Fibroblast of lung (primary cell): ENCODE results near the gene SLC17A9. TPM values are rescaled to one million over a fixed set of nuclear protein-coding genes. Genes with fewer than 3 reads are reported as not detected.

Experiments used
- DNase-seq, 2 donors: peaks; one replicate each; pipeline versions ENCODE4 v3.0.0 to v3.0.0-alpha.2; 2010; ENCODE audit warnings: low read depth in 2 of 2
- H2AFZ ChIP-seq: 2 replicates; pipeline ENCODE4 v1.5.1; 2012; ENCODE audit warnings: low read length, control low read depth, inconsistent platforms
- H3K27ac ChIP-seq: 2 replicates; pipeline ENCODE4 v1.5.1; 2011; ENCODE audit warnings: low read length, control low read depth; ENCODE audit not compliant: insufficient read depth
- H3K27me3 ChIP-seq: 2 replicates; pipeline ENCODE4 v1.5.1; 2011; ENCODE audit warnings: mild to moderate bottlenecking, low read length; ENCODE audit not compliant: control insufficient read depth, insufficient read depth
- H3K36me3 ChIP-seq: 2 replicates; pipeline ENCODE4 v1.5.1; 2011; ENCODE audit warnings: low read length; ENCODE audit not compliant: control insufficient read depth, insufficient read depth
- H3K4me1 ChIP-seq: 2 replicates; pipeline ENCODE4 v1.5.1; 2011; ENCODE audit warnings: low read length; ENCODE audit not compliant: control insufficient read depth, insufficient read depth; ENCODE audit errors: extremely low read depth
- H3K4me2 ChIP-seq: 2 replicates; pipeline ENCODE4 v1.5.1; 2011; ENCODE audit warnings: low read length, control low read depth; ENCODE audit not compliant: insufficient read depth; ENCODE audit errors: extremely low read depth
- H3K4me3 ChIP-seq, 4 experiments: fragments of 200-600 bp in 1 of 4; sonication (generic) in 1 of 4; replicated peaks in 1 of 4; 2 replicates each; pipeline ENCODE4 v1.5.1; 2011 to 2016; ENCODE audit warnings: low read length in 4 of 4, low read depth in 3 of 4, mild to moderate bottlenecking in 3 of 4, control low read depth in 2 of 4, inconsistent platforms in 1 of 4, mixed read lengths in 1 of 4; ENCODE audit not compliant: insufficient read depth in 1 of 4; ENCODE audit errors: control extremely low read depth in 1 of 4
- H3K79me2 ChIP-seq: 2 replicates; pipeline ENCODE4 v1.5.1; 2012; ENCODE audit warnings: mild to moderate bottlenecking, low read length, inconsistent platforms; ENCODE audit not compliant: control insufficient read depth, insufficient read depth
- H3K9ac ChIP-seq: 2 replicates; pipeline ENCODE4 v1.5.1; 2011; ENCODE audit warnings: mild to moderate bottlenecking, low read length, control low read depth; ENCODE audit not compliant: insufficient read depth
- H3K9me3 ChIP-seq: 2 replicates; pipeline ENCODE4 v1.5.1; 2012; ENCODE audit warnings: low read depth, low read length; ENCODE audit not compliant: control insufficient read depth, insufficient read depth
- H4K20me1 ChIP-seq: 2 replicates; pipeline ENCODE4 v1.5.1; 2011; ENCODE audit warnings: low read length; ENCODE audit not compliant: control insufficient read depth, insufficient read depth; ENCODE audit errors: extremely low read depth
- EZH2 ChIP-seq: IDR thresholded peaks from 2 replicates; pipeline ENCODE4 v1.5.1; 2012; ENCODE audit warnings: low read length, control low read depth, mild to moderate bottlenecking; ENCODE audit errors: missing control alignments
- polyA plus RNA-seq, 2 donors: library from polyadenylated mRNA; depleted of rRNA in 1 of 2; stranded (reverse) in 1 of 2; unstranded in 1 of 2; fragments of >200 nt; gene quantifications; 2 replicates each; pipeline ENCODE4 v1.2.1, GENCODE V29; 2011 to 2012; ENCODE audit warnings: missing spikeins in 1 of 2
- total RNA-seq: library from RNA; depleted of rRNA; stranded (reverse); fragments of >200 nt; gene quantifications from 2 replicates; pipeline ENCODE4 v1.2.1, GENCODE V29; 2014
- TF ChIP-seq, protein P1 (sequence below), 2 donors: IDR thresholded peaks in 1 of 2; conservative IDR thresholded peaks in 1 of 2; 1 replicate in 1 of 2; 2 replicates in 1 of 2; pipeline ENCODE4 v1.5.1; 2011 to 2012; ENCODE audit warnings: low read length in 2 of 2, control low read depth in 1 of 2, inconsistent platforms in 1 of 2, low read depth in 1 of 2, mild to moderate bottlenecking in 1 of 2

The SLC17A9 gene
- total and polyA plus RNA-seq, 2 donors (not counting 1 experiment from before 2014, with no cell fraction given) = 6.4 to 6.8 TPM

DNA sequence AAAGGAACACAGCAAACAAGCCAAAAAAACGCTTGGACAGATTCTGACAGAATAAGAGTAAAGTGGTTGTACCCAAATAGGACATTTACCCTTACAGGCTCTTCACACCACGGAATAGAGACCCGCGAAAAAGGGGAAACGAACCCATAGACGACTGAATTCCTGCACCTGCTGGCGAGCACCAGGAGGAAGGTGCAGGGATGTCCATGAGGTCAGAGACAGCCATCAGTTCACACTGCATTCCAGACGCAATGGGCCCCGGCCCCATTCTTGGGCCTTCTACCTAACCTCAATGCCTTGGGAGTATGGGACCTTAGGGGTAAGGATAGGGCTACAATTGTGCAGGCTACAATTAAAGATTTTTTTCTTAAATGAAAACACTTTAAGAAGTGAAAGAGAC is 21.0 kb upstream of the SLC17A9 start:
- H3K79me2 ChIP-seq = peaks cover 97% of the 10 kb centered on the region
- TF ChIP-seq, protein P1, sequence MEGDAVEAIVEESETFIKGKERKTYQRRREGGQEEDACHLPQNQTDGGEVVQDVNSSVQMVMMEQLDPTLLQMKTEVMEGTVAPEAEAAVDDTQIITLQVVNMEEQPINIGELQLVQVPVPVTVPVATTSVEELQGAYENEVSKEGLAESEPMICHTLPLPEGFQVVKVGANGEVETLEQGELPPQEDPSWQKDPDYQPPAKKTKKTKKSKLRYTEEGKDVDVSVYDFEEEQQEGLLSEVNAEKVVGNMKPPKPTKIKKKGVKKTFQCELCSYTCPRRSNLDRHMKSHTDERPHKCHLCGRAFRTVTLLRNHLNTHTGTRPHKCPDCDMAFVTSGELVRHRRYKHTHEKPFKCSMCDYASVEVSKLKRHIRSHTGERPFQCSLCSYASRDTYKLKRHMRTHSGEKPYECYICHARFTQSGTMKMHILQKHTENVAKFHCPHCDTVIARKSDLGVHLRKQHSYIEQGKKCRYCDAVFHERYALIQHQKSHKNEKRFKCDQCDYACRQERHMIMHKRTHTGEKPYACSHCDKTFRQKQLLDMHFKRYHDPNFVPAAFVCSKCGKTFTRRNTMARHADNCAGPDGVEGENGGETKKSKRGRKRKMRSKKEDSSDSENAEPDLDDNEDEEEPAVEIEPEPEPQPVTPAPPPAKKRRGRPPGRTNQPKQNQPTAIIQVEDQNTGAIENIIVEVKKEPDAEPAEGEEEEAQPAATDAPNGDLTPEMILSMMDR (conservative IDR thresholded peaks at IDR 0.05 in 1 of 2, IDR thresholded peaks at IDR 0.05 in 1 of 2; ENCODE audit: low read depth in 1 of 2, low read length in 2 of 2) = no peak
- TF ChIP-seq EZH2 = no peak
- no peak overlapping the region for H2AFZ ChIP-seq
- H3K4me2 ChIP-seq = no peak overlapping the region
- no peak for DNase-seq
- H3K4me1 ChIP-seq = peaks cover 4% of the 10 kb centered on the region
- H4K20me1 ChIP-seq = no peaks in the 10 kb centered on the region
- H3K27me3 ChIP-seq = no peaks in the 10 kb centered on the region
- H3K36me3 ChIP-seq = peaks cover 4% of the 10 kb centered on the region
- H3K27ac ChIP-seq = no peak overlapping the region
- no peaks in the 10 kb centered on the region for H3K9me3 ChIP-seq
- H3K4me3 ChIP-seq = no peak overlapping the region
- no peak overlapping the region for H3K9ac ChIP-seq

DNA sequence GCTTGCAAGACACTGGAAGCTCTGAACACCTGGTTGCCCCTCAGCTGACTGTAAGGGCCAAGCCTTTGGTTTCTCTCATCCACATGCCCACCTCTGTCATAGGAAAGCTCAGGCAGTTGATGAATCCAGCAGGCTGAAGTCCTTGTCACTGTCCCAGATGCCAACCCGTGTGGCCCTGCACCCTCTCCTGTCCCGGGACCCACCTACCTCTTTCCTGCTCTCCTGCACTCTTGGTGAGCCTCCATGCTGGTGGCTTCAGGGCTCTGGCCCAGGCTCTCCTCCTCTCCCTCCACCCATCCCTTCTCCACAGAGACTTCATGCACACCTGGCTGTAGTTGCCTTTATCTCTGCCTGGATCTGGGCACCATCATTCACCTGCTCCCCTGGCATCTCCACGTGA is 18.5 kb upstream of the SLC17A9 start:
- peaks cover 4% of the 10 kb centered on the region for H3K36me3 ChIP-seq
- H3K4me2 ChIP-seq = no peak overlapping the region
- no peak overlapping the region for H3K9ac ChIP-seq

DNA sequence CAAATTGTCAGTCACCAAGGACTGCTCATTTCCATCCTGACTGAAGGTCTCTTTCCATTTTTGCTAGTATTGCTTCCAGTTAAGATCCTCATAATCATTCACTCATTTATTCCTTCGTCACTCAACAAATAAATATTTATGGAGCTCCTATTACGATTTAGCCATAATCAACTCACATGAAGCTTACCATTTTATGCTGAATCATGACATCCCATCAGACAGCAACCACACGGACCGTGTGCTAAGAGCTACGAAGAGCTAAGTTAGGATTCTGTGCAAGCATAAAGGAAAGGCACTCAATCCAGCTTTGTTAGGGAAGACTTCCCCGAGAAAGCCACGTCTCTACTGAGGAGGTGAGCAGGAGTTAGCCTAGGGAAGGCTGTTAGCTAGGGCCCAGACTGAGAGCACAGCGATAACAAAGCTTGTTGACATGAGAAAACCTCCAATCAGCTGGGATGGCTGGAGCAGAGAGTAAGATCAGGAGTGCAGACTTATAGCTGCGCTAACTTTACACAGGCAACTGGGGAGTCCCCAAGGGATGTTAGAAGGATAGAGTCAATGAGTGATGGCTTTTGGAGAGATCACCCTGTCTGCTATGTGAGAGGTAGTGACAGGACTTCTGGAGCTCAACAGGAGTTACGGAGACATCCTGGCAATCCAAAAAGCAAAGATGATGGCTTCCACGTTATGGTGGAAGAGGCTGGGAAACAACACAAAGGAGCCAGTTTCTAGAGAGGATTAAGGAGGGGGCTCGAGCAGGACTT is 17.1 kb upstream of the SLC17A9 start:
- H4K20me1 ChIP-seq = no peaks in the 10 kb centered on the region
- H3K36me3 ChIP-seq = peaks cover 4% of the 10 kb centered on the region
- no peak overlapping the region for H3K4me2 ChIP-seq
- H3K27me3 ChIP-seq = no peaks in the 10 kb centered on the region
- H3K4me1 ChIP-seq = peaks cover 4% of the 10 kb centered on the region
- no peaks in the 10 kb centered on the region for H3K9me3 ChIP-seq
- peak overlapping the region in 1 of 4 experiments; percentile 98 for H3K4me3 ChIP-seq
- no peak overlapping the region for H2AFZ ChIP-seq
- no peak overlapping the region for H3K9ac ChIP-seq
- H3K27ac ChIP-seq = no peak overlapping the region
- no peak for TF ChIP-seq EZH2
- TF ChIP-seq, protein P1 (conservative IDR thresholded peaks at IDR 0.05 in 1 of 2, IDR thresholded peaks at IDR 0.05 in 1 of 2; ENCODE audit: low read depth in 1 of 2, low read length in 2 of 2) = no peak
- no peak for DNase-seq
- peaks cover 91% of the 10 kb centered on the region for H3K79me2 ChIP-seq

More for the DNA sequence above, 18.5 kb upstream of the SLC17A9 start:
- H2AFZ ChIP-seq = no peak overlapping the region
- TF ChIP-seq EZH2 = no peak
- TF ChIP-seq, protein P1 (conservative IDR thresholded peaks at IDR 0.05 in 1 of 2, IDR thresholded peaks at IDR 0.05 in 1 of 2; ENCODE audit: low read depth in 1 of 2, low read length in 2 of 2) = no peak
- H3K79me2 ChIP-seq = peaks cover 90% of the 10 kb centered on the region
- no peaks in the 10 kb centered on the region for H3K9me3 ChIP-seq
- H3K4me3 ChIP-seq = no peak overlapping the region
- no peak overlapping the region for H3K27ac ChIP-seq
- H4K20me1 ChIP-seq = no peaks in the 10 kb centered on the region
- H3K4me1 ChIP-seq = no peaks in the 10 kb centered on the region
- H3K27me3 ChIP-seq = no peaks in the 10 kb centered on the region
- no peak for DNase-seq
